Loucy (cell line): ENCODE data around the gene RNF38.

Source experiments
- CTCF ChIP-seq: fragments of 200-600 bp; sonication (generic); conservative IDR thresholded peaks from 2 replicates; pipeline ENCODE4 v1.5.1; 2014; ENCODE audit warnings: mild to moderate bottlenecking, antibody characterized with exemption, low read length
- EZH2phosphoT487 ChIP-seq: fragments of 200-600 bp; IDR thresholded peaks from 2 replicates; pipeline ENCODE4 v1.6.1; 2018; ENCODE audit warnings: antibody characterized with exemption, mild to moderate bottlenecking, moderate library complexity, borderline replicate concordance

GRCh38 chr9:36437790-36438189 lies 37.7 kb upstream of the RNF38 start:
- TF ChIP-seq CTCF (no peak), EZH2phosphoT487 (no peak)
